GM23338 (cell line): Measurements from ENCODE around the gene PRIM1. TPM values are rescaled to one million over a fixed set of nuclear protein-coding genes. Genes with fewer than 3 reads are reported as not detected.

Experiments
- ATAC-seq: fragments of 200-7000 bp; cut with Tn5 transposase; 3 replicates; pipeline ENCODE4 v1.9.1; 2020
- DNase-seq: peaks from one replicate; pipeline ENCODE4 v3.0.0-alpha.2; 2015; ENCODE audit warnings: low spot score
- H2AFZ ChIP-seq: fragments of 200-600 bp; sonication (generic); 2 replicates; pipeline ENCODE4 v1.8.0; 2016; ENCODE audit warnings: antibody characterized with exemption, mild to moderate bottlenecking, moderate library complexity
- H3F3A ChIP-seq: fragments of 200-600 bp; sonication (generic); replicated peaks from 2 replicates; pipeline ENCODE4 v1.8.0; 2017; ENCODE audit warnings: antibody characterized with exemption, mixed run types, low read depth
- H3K27ac ChIP-seq: fragments of 200-600 bp; sonication (generic); 2 replicates; pipeline ENCODE4 v1.6.1; 2016; ENCODE audit warnings: low read depth
- H3K27me3 ChIP-seq: fragments of 200-600 bp; sonication (generic); 2 replicates; pipeline ENCODE4 v1.8.0; 2016; ENCODE audit warnings: mild to moderate bottlenecking, mixed run types, moderate library complexity; ENCODE audit not compliant: insufficient read depth
- H3K36me3 ChIP-seq: fragments of 200-600 bp; sonication (generic); 2 replicates; pipeline ENCODE4 v1.8.0; 2016; ENCODE audit warnings: mild to moderate bottlenecking; ENCODE audit not compliant: insufficient read depth
- H3K4me1 ChIP-seq: fragments of 200-600 bp; sonication (generic); 2 replicates; pipeline ENCODE4 v1.8.0; 2016; ENCODE audit warnings: mild to moderate bottlenecking, moderate library complexity; ENCODE audit not compliant: insufficient read depth
- H3K4me2 ChIP-seq: fragments of 200-600 bp; sonication (generic); 2 replicates; pipeline ENCODE4 v1.7.1; 2017; ENCODE audit warnings: mixed run types
- H3K4me3 ChIP-seq: fragments of 200-600 bp; sonication (generic); 2 replicates; pipeline ENCODE4 v1.6.1; 2016; ENCODE audit warnings: mixed run types
- H3K79me2 ChIP-seq: fragments of 200-600 bp; sonication (generic); replicated peaks from 2 replicates; pipeline ENCODE4 v1.8.0; 2017; ENCODE audit warnings: mild to moderate bottlenecking; ENCODE audit not compliant: insufficient read depth
- H3K9me2 ChIP-seq: fragments of 200-600 bp; sonication (generic); 2 replicates; pipeline ENCODE4 v1.8.0; 2017; ENCODE audit not compliant: insufficient read depth
- H4K20me1 ChIP-seq: fragments of 200-600 bp; sonication (generic); replicated peaks from 2 replicates; pipeline ENCODE4 v1.8.0; 2017; ENCODE audit warnings: mild to moderate bottlenecking; ENCODE audit not compliant: insufficient read depth
- H3K27ac Mint-ChIP-seq: 2 replicates; pipeline ENCODE4 v1.8.0; 2020; ENCODE audit warnings: inconsistent platforms, mild to moderate bottlenecking, moderate library complexity, mixed read lengths
- H3K27me3 Mint-ChIP-seq: 3 replicates; pipeline ENCODE4 v1.8.0; 2022; ENCODE audit warnings: low read depth, mild to moderate bottlenecking, moderate library complexity, mixed read lengths, inconsistent platforms; ENCODE audit not compliant: insufficient read depth, poor library complexity
- H3K36me3 Mint-ChIP-seq: 3 replicates; pipeline ENCODE4 v1.8.0; 2021; ENCODE audit warnings: low read depth, mild to moderate bottlenecking, inconsistent platforms, moderate library complexity, mixed read lengths
- H3K4me1 Mint-ChIP-seq: 3 replicates; pipeline ENCODE4 v1.8.0; 2020; ENCODE audit warnings: mild to moderate bottlenecking, inconsistent platforms, mixed read lengths
- H3K4me3 Mint-ChIP-seq: 3 replicates; pipeline ENCODE4 v1.8.0; 2021; ENCODE audit warnings: moderate library complexity, mild to moderate bottlenecking, inconsistent platforms, mixed read lengths
- H3K9me3 Mint-ChIP-seq: 3 replicates; pipeline ENCODE4 v1.8.0; 2020; ENCODE audit warnings: moderate library complexity, mild to moderate bottlenecking, inconsistent platforms, mixed read lengths
- CREB1 ChIP-seq: fragments of 250-450 bp; sonication (Bioruptor Pico); IDR thresholded peaks from 2 replicates; pipeline ENCODE4 v1.5.0; 2020; ENCODE audit warnings: low read depth, mild to moderate bottlenecking, moderate library complexity
- ETS1 ChIP-seq: IDR thresholded peaks from 2 replicates; pipeline ENCODE4 v1.6.1; 2016; ENCODE audit warnings: antibody characterized with exemption
- EZH2 ChIP-seq: fragments of 200-600 bp; sonication (generic); IDR thresholded peaks from one replicate; pipeline ENCODE4 v1.8.0; 2017; ENCODE audit warnings: antibody characterized with exemption, mild to moderate bottlenecking, low read depth; ENCODE audit not compliant: unreplicated experiment
- EZH2phosphoT487 ChIP-seq: fragments of 200-600 bp; sonication (generic); IDR thresholded peaks from one replicate; pipeline ENCODE4 v1.8.1; 2018; ENCODE audit warnings: antibody characterized with exemption; ENCODE audit not compliant: unreplicated experiment
- JUNB ChIP-seq: IDR thresholded peaks from one replicate; pipeline ENCODE4 v1.6.1; 2016; ENCODE audit warnings: antibody characterized with exemption; ENCODE audit not compliant: unreplicated experiment
- NANOG ChIP-seq: IDR thresholded peaks from 2 replicates; pipeline ENCODE4 v1.6.1; 2016; ENCODE audit warnings: antibody characterized with exemption, borderline replicate concordance
- POLR2AphosphoS5 ChIP-seq: IDR thresholded peaks from 2 replicates; pipeline ENCODE4 v1.6.1; 2016; ENCODE audit warnings: antibody characterized with exemption, low read depth
- REST ChIP-seq: IDR thresholded peaks from one replicate; pipeline ENCODE4 v1.6.1; 2018; ENCODE audit warnings: antibody characterized with exemption; ENCODE audit not compliant: unreplicated experiment
- STAT1 ChIP-seq: IDR thresholded peaks from one replicate; pipeline ENCODE4 v1.6.1; 2016; ENCODE audit warnings: antibody characterized with exemption; ENCODE audit not compliant: unreplicated experiment
- ZNF114 ChIP-seq: fragments of 250-450 bp; sonication (Bioruptor Pico); IDR thresholded peaks from 2 replicates; pipeline ENCODE4 v1.5.0; 2020; ENCODE audit warnings: mild to moderate bottlenecking, moderate library complexity
- ZNF331 ChIP-seq: fragments of 250-450 bp; sonication (Bioruptor Pico); IDR thresholded peaks from 2 replicates; pipeline ENCODE4 v1.5.0; 2020; ENCODE audit warnings: low read depth, mild to moderate bottlenecking, moderate library complexity
- ZNF462 ChIP-seq: fragments of 250-450 bp; sonication (Bioruptor Pico); IDR thresholded peaks from 2 replicates; pipeline ENCODE4 v1.5.0; 2020; ENCODE audit warnings: mild to moderate bottlenecking, moderate library complexity
- polyA plus RNA-seq: library from polyadenylated mRNA; unstranded; fragments of >200 nt; fragmentation: Nextera tagmentation; extraction: Ambion mirVana; gene quantifications from 2 replicates; pipeline ENCODE4 v1.2.1, GENCODE V29; 2016
- total RNA-seq: library from RNA; depleted of rRNA; stranded (reverse); fragments of >200 nt; shearing (Covaris generic); gene quantifications from 2 replicates; pipeline ENCODE4 v1.2.3, GENCODE V29; 2014
- TF ChIP-seq, protein P1 (sequence below), 2 experiments: fragments of 200-600 bp in 1 of 2; sonication (generic) in 1 of 2; conservative IDR thresholded peaks; 2 replicates each; pipeline versions ENCODE4 v1.5.1 to v1.6.1; 2016 to 2017; ENCODE audit warnings: antibody characterized with exemption in 2 of 2, low read depth in 2 of 2, mild to moderate bottlenecking in 2 of 2, moderate library complexity in 1 of 2

The PRIM1 gene
- total and polyA plus RNA-seq, 2 experiments from 2014 or later, result 67.9 to 73.9 TPM

DNA sequence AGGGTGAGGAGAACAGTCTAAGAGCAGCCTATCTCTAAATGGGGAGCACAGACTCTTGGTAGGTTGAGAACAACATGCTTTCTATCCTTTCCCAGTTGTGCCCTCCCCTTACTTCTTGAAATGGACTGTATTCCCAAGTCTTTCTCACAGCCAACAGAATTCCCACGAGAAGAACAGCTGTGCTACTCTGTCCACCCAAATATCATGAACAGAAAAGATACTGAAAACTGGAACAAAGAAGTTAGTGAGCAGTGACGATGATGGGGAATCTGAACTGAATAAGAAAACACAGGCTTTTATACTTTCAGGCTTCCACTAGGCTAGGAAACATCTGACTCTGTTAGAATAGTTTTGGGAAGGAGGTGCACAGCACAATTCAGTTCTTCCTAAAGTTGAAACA lies 30.4 kb downstream of the PRIM1 start:
- ATAC-seq (no peak), DNase-seq (no peak)
- Mint-ChIP-seq H3K27me3 (peaks cover 17% of the 10 kb centered on the region), H3K36me3 (peaks cover 74% of the 10 kb centered on the region), H3K4me3 (peak overlapping the region; percentile 98), H3K9me3 (no peaks in the 10 kb centered on the region; the same call in 2 of the 3 replicates), H3K4me1 (peaks cover 63% of the 10 kb centered on the region), H3K27ac (peak overlapping the region; percentile 74; the same call in 1 of the 2 replicates)
- peaks cover 55% of the 10 kb centered on the region for H4K20me1 ChIP-seq
- H3K9me2 ChIP-seq, result peaks cover 5% of the 10 kb centered on the region; the same call in 1 of the 2 replicates
- H3F3A ChIP-seq, result 0 out of 2 replicates have a peak, but pooled peaks cover 23% of the 10 kb centered on the region
- peak overlapping the region; percentile 93 for H3K4me3 ChIP-seq
- peaks cover 73% of the 10 kb centered on the region for H3K79me2 ChIP-seq
- peak overlapping the region; percentile 99 for H3K4me2 ChIP-seq
- H3K27ac ChIP-seq, result no peak overlapping the region; the same call in 1 of the 2 replicates
- H3K36me3 ChIP-seq, result peaks cover 38% of the 10 kb centered on the region
- no peak for TF ChIP-seq REST
- TF ChIP-seq POLR2AphosphoS5, result no peak
- no peak for TF ChIP-seq JUNB
- TF ChIP-seq ETS1, result no peak
- no peak for TF ChIP-seq CREB1 (CRISPR knock-in tag)
- TF ChIP-seq EZH2phosphoT487, result no peak
- no peak for TF ChIP-seq ZNF462 (CRISPR knock-in tag)
- TF ChIP-seq ZNF331 (CRISPR knock-in tag), result no peak
- no peak for TF ChIP-seq STAT1
- TF ChIP-seq EZH2, result no peak
- no peak for TF ChIP-seq ZNF114
- TF ChIP-seq, protein P1, sequence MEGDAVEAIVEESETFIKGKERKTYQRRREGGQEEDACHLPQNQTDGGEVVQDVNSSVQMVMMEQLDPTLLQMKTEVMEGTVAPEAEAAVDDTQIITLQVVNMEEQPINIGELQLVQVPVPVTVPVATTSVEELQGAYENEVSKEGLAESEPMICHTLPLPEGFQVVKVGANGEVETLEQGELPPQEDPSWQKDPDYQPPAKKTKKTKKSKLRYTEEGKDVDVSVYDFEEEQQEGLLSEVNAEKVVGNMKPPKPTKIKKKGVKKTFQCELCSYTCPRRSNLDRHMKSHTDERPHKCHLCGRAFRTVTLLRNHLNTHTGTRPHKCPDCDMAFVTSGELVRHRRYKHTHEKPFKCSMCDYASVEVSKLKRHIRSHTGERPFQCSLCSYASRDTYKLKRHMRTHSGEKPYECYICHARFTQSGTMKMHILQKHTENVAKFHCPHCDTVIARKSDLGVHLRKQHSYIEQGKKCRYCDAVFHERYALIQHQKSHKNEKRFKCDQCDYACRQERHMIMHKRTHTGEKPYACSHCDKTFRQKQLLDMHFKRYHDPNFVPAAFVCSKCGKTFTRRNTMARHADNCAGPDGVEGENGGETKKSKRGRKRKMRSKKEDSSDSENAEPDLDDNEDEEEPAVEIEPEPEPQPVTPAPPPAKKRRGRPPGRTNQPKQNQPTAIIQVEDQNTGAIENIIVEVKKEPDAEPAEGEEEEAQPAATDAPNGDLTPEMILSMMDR (conservative IDR thresholded peaks at IDR 0.05; ENCODE audit: low read depth in 2 of 2), result no peak
- no peak for TF ChIP-seq NANOG
- no peaks in the 10 kb centered on the region for H3K27me3 ChIP-seq
- H3K4me1 ChIP-seq, result peaks cover 57% of the 10 kb centered on the region
- no peak overlapping the region for H2AFZ ChIP-seq
